ENCODE measurements around the gene PPM1L.

The PPM1L gene

DNA sequence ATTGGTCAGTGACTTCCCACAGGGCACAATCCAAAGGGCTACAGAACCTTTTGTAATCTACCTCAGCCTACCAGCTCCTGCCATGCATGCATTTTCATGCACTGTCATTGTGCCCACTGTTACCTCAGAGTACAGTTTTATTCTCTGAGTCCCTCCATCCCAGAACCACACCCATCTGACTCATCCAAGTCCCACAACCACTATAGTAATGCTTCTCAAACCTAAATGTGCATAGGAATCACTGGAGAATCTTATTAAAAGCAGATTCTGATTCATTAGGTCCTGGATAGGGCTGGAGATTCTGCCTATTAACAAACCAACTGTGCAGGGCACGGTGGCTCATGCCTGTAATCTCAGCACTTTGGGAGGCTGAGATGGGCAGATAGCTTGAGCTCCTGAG is 352.8 kb downstream of the PPM1L start:
- TF ChIP-seq, protein P1, sequence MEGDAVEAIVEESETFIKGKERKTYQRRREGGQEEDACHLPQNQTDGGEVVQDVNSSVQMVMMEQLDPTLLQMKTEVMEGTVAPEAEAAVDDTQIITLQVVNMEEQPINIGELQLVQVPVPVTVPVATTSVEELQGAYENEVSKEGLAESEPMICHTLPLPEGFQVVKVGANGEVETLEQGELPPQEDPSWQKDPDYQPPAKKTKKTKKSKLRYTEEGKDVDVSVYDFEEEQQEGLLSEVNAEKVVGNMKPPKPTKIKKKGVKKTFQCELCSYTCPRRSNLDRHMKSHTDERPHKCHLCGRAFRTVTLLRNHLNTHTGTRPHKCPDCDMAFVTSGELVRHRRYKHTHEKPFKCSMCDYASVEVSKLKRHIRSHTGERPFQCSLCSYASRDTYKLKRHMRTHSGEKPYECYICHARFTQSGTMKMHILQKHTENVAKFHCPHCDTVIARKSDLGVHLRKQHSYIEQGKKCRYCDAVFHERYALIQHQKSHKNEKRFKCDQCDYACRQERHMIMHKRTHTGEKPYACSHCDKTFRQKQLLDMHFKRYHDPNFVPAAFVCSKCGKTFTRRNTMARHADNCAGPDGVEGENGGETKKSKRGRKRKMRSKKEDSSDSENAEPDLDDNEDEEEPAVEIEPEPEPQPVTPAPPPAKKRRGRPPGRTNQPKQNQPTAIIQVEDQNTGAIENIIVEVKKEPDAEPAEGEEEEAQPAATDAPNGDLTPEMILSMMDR (IDR thresholded peaks at IDR 0.05; ENCODE audit: low read depth, low read length), result no peak
- H3K4me3 ChIP-seq (ENCODE audit: low read depth, low read length), result no peak overlapping the region
- DNase-seq (ENCODE audit: low read depth, low spot score), result peak; percentile 32
- in situ Hi-C loops (cut with HindIII; ENCODE audit: low sequenced_read_pairs), result no loop called here

- H3K4me3 ChIP-seq (ENCODE audit: low read depth, low read length), result no peak overlapping the region
- TF ChIP-seq, protein P1 (IDR thresholded peaks at IDR 0.05; ENCODE audit: low read depth, low read length), result no peak
- in situ Hi-C loops (cut with HindIII; ENCODE audit: low sequenced_read_pairs), result no loop called here
- DNase-seq (ENCODE audit: low read depth, low spot score), result no peak
Measured at GRCh38 chr3:161117646-161118045, 361.6 kb downstream of the PPM1L start.

DNA sequence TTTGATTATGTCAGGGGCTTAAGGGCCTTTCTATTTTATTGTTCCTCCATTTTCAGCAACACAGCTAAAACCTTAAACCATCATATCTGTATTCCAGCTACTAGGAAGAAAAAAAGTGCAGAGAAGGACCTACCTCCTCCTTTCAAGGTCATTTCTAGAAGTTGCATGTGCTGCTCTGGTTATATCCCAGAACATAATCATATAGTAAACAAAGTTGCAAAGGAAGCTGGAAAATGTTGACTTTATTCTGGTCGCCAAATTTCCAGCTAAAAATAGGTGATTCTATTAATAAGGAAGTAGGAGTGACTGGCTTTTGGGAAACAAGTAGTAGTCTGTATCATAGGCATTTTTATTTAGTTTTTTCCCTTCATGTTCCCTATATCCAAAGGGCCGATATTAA is 370.5 kb downstream of the PPM1L start:
- in situ Hi-C loops (cut with HindIII; ENCODE audit: low sequenced_read_pairs), result no loop called here
- TF ChIP-seq, protein P1 (IDR thresholded peaks at IDR 0.05; ENCODE audit: low read depth, low read length), result no peak
- DNase-seq (ENCODE audit: low read depth, low spot score), result no peak

More for the DNA sequence above, 370.5 kb downstream of the PPM1L start:
- H3K4me3 ChIP-seq (ENCODE audit: low read depth, low read length), result no peak overlapping the region
